H9 (cell line): ENCODE results near the gene NXN. TPM values are rescaled to one million over a fixed set of nuclear protein-coding genes. Genes with fewer than 3 reads are reported as not detected.

Experiments used
- DNase-seq: peaks from one replicate; pipeline ENCODE4 v3.0.0-alpha.2; 2017
- H2AFZ ChIP-seq: one replicate; pipeline ENCODE4 v1.6.1; 2013; ENCODE audit warnings: mild to moderate bottlenecking, low read length, control low read depth, moderate library complexity
- H2AK5ac ChIP-seq: 2 replicates; pipeline ENCODE4 v1.6.1; 2013; ENCODE audit warnings: low read length, control low read depth, mixed read lengths; ENCODE audit not compliant: insufficient read length
- H2BK120ac ChIP-seq: one replicate; pipeline ENCODE4 v1.6.1; 2013; ENCODE audit warnings: low read depth, mild to moderate bottlenecking, low read length, control low read depth, inconsistent platforms; ENCODE audit not compliant: poor library complexity, severe bottlenecking
- H2BK12ac ChIP-seq: 2 replicates; pipeline ENCODE4 v1.6.1; 2013; ENCODE audit warnings: low read length, control low read depth, mixed read lengths, low read depth; ENCODE audit not compliant: insufficient read length
- H2BK15ac ChIP-seq: 2 replicates; pipeline ENCODE4 v1.6.1; 2013; ENCODE audit warnings: low read depth, low read length, control low read depth
- H2BK20ac ChIP-seq: one replicate; pipeline ENCODE4 v1.6.1; 2013; ENCODE audit warnings: low read depth, mild to moderate bottlenecking, low read length, control low read depth, inconsistent platforms; ENCODE audit not compliant: poor library complexity, severe bottlenecking
- H2BK5ac ChIP-seq: 2 replicates; pipeline ENCODE4 v1.6.1; 2013; ENCODE audit warnings: low read length, control low read depth, mixed read lengths; ENCODE audit not compliant: insufficient read length
- H3K14ac ChIP-seq: 2 replicates; pipeline ENCODE4 v1.6.1; 2013; ENCODE audit warnings: low read length, control low read depth; ENCODE audit not compliant: insufficient read depth
- H3K18ac ChIP-seq: 2 replicates; pipeline ENCODE4 v1.6.1; 2013; ENCODE audit warnings: low read depth, mild to moderate bottlenecking, mixed read lengths, low read length, control low read depth; ENCODE audit not compliant: insufficient read length
- H3K23ac ChIP-seq: 2 replicates; pipeline ENCODE4 v1.6.1; 2013; ENCODE audit warnings: low read length, control low read depth, mixed read lengths, low read depth; ENCODE audit not compliant: insufficient read length
- H3K23me2 ChIP-seq: 2 replicates; pipeline ENCODE4 v1.6.1; 2013; ENCODE audit warnings: low read depth, mild to moderate bottlenecking, mixed read lengths, low read length, control low read depth; ENCODE audit not compliant: insufficient read length, poor library complexity, severe bottlenecking
- H3K27ac ChIP-seq: 2 replicates; pipeline ENCODE4 v1.5.1; 2013; ENCODE audit warnings: low read length, control low read depth, mixed read lengths, low read depth; ENCODE audit not compliant: insufficient read length
- H3K27me3 ChIP-seq: 2 replicates; pipeline ENCODE4 v1.6.1; 2013; ENCODE audit warnings: low read length, control low read depth, inconsistent platforms; ENCODE audit not compliant: insufficient read depth
- H3K4ac ChIP-seq: 2 replicates; pipeline ENCODE4 v1.6.1; 2013; ENCODE audit warnings: low read depth, mild to moderate bottlenecking, control low read depth, inconsistent platforms, low read length, moderate library complexity
- H3K4me1 ChIP-seq: 2 replicates; pipeline ENCODE4 v1.6.1; 2013; ENCODE audit warnings: low read length, control low read depth, inconsistent platforms; ENCODE audit not compliant: insufficient read depth
- H3K4me2 ChIP-seq: 2 replicates; pipeline ENCODE4 v1.6.1; 2013; ENCODE audit warnings: low read length, control low read depth, mixed read lengths; ENCODE audit not compliant: insufficient read length, insufficient read depth
- H3K56ac ChIP-seq: 2 replicates; pipeline ENCODE4 v1.6.1; 2013; ENCODE audit warnings: low read depth, mild to moderate bottlenecking, mixed read lengths, low read length, control low read depth; ENCODE audit not compliant: insufficient read length
- H3K79me1 ChIP-seq: 2 replicates; pipeline ENCODE4 v1.6.1; 2013; ENCODE audit warnings: low read depth, mild to moderate bottlenecking, moderate library complexity, low read length, control low read depth, inconsistent platforms; ENCODE audit not compliant: insufficient read depth, poor library complexity, severe bottlenecking
- H3K79me2 ChIP-seq: 2 replicates; pipeline ENCODE4 v1.6.1; 2013; ENCODE audit warnings: low read length, control low read depth, inconsistent platforms; ENCODE audit not compliant: insufficient read depth
- H3K9ac ChIP-seq: 2 replicates; pipeline ENCODE4 v1.6.1; 2013; ENCODE audit warnings: low read length, control low read depth, mixed read lengths; ENCODE audit not compliant: insufficient read length; ENCODE audit errors: extremely low read depth
- H3K9me3 ChIP-seq: one replicate; pipeline ENCODE4 v1.6.1; 2013; ENCODE audit warnings: low read depth, low read length, inconsistent platforms; ENCODE audit not compliant: control insufficient read depth
- H3T11ph ChIP-seq: one replicate; pipeline ENCODE4 v1.6.1; 2013; ENCODE audit warnings: mild to moderate bottlenecking, low read length, control low read depth, inconsistent platforms
- H4K20me1 ChIP-seq: one replicate; pipeline ENCODE4 v1.6.1; 2013; ENCODE audit not compliant: control insufficient read depth, insufficient read length, insufficient read depth
- H4K5ac ChIP-seq: 2 replicates; pipeline ENCODE4 v1.6.1; 2013; ENCODE audit warnings: low read depth, mild to moderate bottlenecking, mixed read lengths, low read length, control low read depth; ENCODE audit not compliant: insufficient read length
- H4K8ac ChIP-seq: replicated peaks from 2 replicates; pipeline ENCODE4 v1.6.1; 2013; ENCODE audit warnings: low read length, control low read depth, mixed read lengths, low read depth; ENCODE audit not compliant: insufficient read length
- H4K91ac ChIP-seq: 2 replicates; pipeline ENCODE4 v1.6.1; 2013; ENCODE audit warnings: low read depth, mild to moderate bottlenecking, moderate library complexity, mixed read lengths, low read length, control low read depth; ENCODE audit not compliant: insufficient read length
- H3K27ac Mint-ChIP-seq, 3 experiments: 2 replicates in 2 of 3; 3 replicates in 1 of 3; pipeline ENCODE4 v1.8.0; 2020 to 2021; ENCODE audit warnings: mixed read lengths in 3 of 3, mild to moderate bottlenecking in 1 of 3, moderate library complexity in 1 of 3
- H3K27me3 Mint-ChIP-seq: 2 replicates; pipeline ENCODE4 v1.8.0; 2021; ENCODE audit warnings: low read depth, mild to moderate bottlenecking, moderate library complexity, mixed read lengths
- H3K36me3 Mint-ChIP-seq, 3 experiments: 2 replicates in 2 of 3; 3 replicates in 1 of 3; pipeline ENCODE4 v1.8.0; 2020 to 2021; ENCODE audit warnings: low read depth in 3 of 3, mixed read lengths in 3 of 3; ENCODE audit not compliant: insufficient read depth in 1 of 3
- H3K4me1 Mint-ChIP-seq, 2 experiments: 2 replicates each; pipeline ENCODE4 v1.8.0; 2020; ENCODE audit warnings: mixed read lengths in 2 of 2
- H3K4me3 Mint-ChIP-seq, 2 experiments: 2 replicates in 1 of 2; 3 replicates in 1 of 2; pipeline ENCODE4 v1.8.0; 2020 to 2021; ENCODE audit warnings: mild to moderate bottlenecking in 2 of 2, mixed read lengths in 2 of 2, moderate library complexity in 1 of 2
- H3K9me3 Mint-ChIP-seq, 2 experiments: 2 replicates in 1 of 2; 3 replicates in 1 of 2; pipeline ENCODE4 v1.8.0; 2020; ENCODE audit warnings: mild to moderate bottlenecking in 2 of 2, mixed read lengths in 2 of 2, moderate library complexity in 1 of 2
- WGBS: extraction: QIAGEN DNeasy Blood & Tissue Kit; methylation state at CpG from one replicate; pipeline ENCODE4 v1.1.7; 2013; ENCODE audit warnings: missing lambda C conversion rate, low lambda C conversion rate, mixed read lengths; ENCODE audit not compliant: insufficient read length; ENCODE audit errors: extremely low coverage; 5-methylcytosine and 5-hydroxymethylcytosine counted together
- total RNA-seq: library from RNA; stranded (reverse); gene quantifications from 2 replicates; pipeline ENCODE4 v1.2.1, GENCODE V29; 2021
- TF ChIP-seq, protein P1 (sequence below): fragments of 200-600 bp; sonication (generic); conservative IDR thresholded peaks from 3 replicates; pipeline ENCODE4 v1.8.0; 2021; ENCODE audit warnings: antibody characterized with exemption, mild to moderate bottlenecking

The NXN gene
- total RNA-seq, 1 experiment from 2014 or later, result 93.6 TPM

DNA sequence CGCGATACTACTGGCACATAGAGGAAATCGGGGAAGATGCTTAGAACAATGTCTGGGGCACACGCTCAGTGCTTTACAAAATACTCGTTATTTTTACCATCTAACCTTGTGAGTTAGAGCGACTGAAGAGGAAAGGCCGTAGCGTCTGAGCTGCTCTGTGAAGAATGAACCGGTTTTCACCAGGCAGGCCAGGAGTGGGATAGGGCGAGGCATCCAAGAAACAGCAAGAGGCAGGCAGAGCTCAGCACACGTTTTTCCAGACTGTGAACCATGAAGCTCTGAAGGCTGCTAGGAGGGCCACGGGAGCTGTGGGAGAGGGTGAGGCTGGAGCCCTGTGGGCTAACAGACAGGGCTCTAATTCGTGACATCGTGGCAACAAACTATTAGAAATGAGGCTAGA lies 101.9 kb downstream of the NXN start:
- no peaks in the 10 kb centered on the region for H4K20me1 ChIP-seq
- H3K4me3 Mint-ChIP-seq, result no peak overlapping the region
- H3K9me3 ChIP-seq, result no peaks in the 10 kb centered on the region
- H3K23ac ChIP-seq, result no peak overlapping the region
- no peak overlapping the region for H2AFZ ChIP-seq
- no peak overlapping the region for H2BK12ac ChIP-seq
- H3K27ac ChIP-seq, result no peak overlapping the region
- no peaks in the 10 kb centered on the region for H3K23me2 ChIP-seq
- no peak for DNase-seq
- peaks cover 3% of the 10 kb centered on the region for H3K79me1 ChIP-seq
- H3K79me2 ChIP-seq, result peaks cover 7% of the 10 kb centered on the region; the same call in 1 of the 2 replicates
- H2BK5ac ChIP-seq, result no peak overlapping the region
- H2BK20ac ChIP-seq, result no peak overlapping the region
- H3T11ph ChIP-seq, result no peak overlapping the region
- peak overlapping the region; percentile 56 to 62 (median 59); a peak in 5 of 7 replicates for H3K27ac Mint-ChIP-seq
- H3K4ac ChIP-seq, result no peak overlapping the region
- H3K9ac ChIP-seq, result no peak overlapping the region
- no peak overlapping the region for H2BK15ac ChIP-seq
- no peak overlapping the region for H2AK5ac ChIP-seq
- no peak overlapping the region for H4K8ac ChIP-seq
- H4K91ac ChIP-seq, result no peak overlapping the region
- no peak overlapping the region for H3K56ac ChIP-seq
- peaks cover 0 to 3% of the 10 kb centered on the region in 2 experiments; a peak in 1 of 5 replicates for H3K9me3 Mint-ChIP-seq
- H3K4me1 ChIP-seq, result peaks cover 1% of the 10 kb centered on the region; the same call in 1 of the 2 replicates
- no peak overlapping the region for H3K14ac ChIP-seq
- H2BK120ac ChIP-seq, result no peak overlapping the region
- no peak overlapping the region for H3K18ac ChIP-seq
- H3K4me2 ChIP-seq, result no peak overlapping the region
- TF ChIP-seq, protein P1, sequence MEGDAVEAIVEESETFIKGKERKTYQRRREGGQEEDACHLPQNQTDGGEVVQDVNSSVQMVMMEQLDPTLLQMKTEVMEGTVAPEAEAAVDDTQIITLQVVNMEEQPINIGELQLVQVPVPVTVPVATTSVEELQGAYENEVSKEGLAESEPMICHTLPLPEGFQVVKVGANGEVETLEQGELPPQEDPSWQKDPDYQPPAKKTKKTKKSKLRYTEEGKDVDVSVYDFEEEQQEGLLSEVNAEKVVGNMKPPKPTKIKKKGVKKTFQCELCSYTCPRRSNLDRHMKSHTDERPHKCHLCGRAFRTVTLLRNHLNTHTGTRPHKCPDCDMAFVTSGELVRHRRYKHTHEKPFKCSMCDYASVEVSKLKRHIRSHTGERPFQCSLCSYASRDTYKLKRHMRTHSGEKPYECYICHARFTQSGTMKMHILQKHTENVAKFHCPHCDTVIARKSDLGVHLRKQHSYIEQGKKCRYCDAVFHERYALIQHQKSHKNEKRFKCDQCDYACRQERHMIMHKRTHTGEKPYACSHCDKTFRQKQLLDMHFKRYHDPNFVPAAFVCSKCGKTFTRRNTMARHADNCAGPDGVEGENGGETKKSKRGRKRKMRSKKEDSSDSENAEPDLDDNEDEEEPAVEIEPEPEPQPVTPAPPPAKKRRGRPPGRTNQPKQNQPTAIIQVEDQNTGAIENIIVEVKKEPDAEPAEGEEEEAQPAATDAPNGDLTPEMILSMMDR, result no peak
- H4K5ac ChIP-seq, result no peak overlapping the region
- no CpG with 5 or more reads among the region's 14 CpGs for whole genome bisulfite sequencing
- peaks cover 2 to 9% (median 2%) of the 10 kb centered on the region in 3 experiments; a peak in 4 of 7 replicates for H3K36me3 Mint-ChIP-seq
- peaks cover 40 to 41% of the 10 kb centered on the region in 2 experiments for H3K4me1 Mint-ChIP-seq
- H3K27me3 ChIP-seq, result no peaks in the 10 kb centered on the region
- no peaks in the 10 kb centered on the region for H3K27me3 Mint-ChIP-seq
